Measurements from ENCODE around the gene IFI44.

Gene IFI44, protein sequence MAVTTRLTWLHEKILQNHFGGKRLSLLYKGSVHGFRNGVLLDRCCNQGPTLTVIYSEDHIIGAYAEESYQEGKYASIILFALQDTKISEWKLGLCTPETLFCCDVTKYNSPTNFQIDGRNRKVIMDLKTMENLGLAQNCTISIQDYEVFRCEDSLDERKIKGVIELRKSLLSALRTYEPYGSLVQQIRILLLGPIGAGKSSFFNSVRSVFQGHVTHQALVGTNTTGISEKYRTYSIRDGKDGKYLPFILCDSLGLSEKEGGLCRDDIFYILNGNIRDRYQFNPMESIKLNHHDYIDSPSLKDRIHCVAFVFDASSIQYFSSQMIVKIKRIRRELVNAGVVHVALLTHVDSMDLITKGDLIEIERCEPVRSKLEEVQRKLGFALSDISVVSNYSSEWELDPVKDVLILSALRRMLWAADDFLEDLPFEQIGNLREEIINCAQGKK

DNA sequence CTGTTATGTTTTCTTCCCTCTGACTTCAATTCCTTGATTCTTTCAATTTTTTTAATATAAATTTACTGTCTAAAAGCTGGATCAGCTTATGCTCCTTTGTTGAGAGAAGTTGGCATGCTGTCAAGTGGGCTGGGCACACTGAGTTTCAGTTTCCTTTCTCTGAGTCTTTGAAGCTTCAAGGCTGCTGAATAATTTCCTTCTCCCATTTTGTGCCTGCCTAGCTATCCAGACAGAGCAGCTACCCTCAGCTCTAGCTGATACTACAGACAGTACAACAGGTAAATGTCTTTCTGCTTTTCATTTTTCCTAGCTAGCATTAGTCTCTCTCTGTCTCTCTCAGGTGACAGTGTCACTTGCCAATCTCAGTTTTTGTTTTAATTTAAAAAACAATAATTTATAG lies at the start of gene IFI44:
Gene IFI44 (plus strand): TSS at position 204 of the 400 bp plus-strand sequence. CDS start 365 bp downstream, outside the sequence.
- Histone ChIP-seq H3K9me3 (ENCODE audit: low read length) (no peaks in the 10 kb centered on the region), H3K27ac (ENCODE audit: low read depth, low read length) (no peak within 1 kb of the TSS), H3K36me3 (ENCODE audit: insufficient read depth, low read length) (no peaks in the 10 kb centered on the region), H3K27me3 (ENCODE audit: control insufficient read depth in 1 of 2, insufficient read depth in 2 of 2, low read length in 2 of 2) (no peaks in the 10 kb centered on the region), H3K4me3 (ENCODE audit: low read depth in 1 of 2, low read length in 2 of 2) (peak within 1 kb of the TSS; percentile 17 to 55), H3K9ac (ENCODE audit: low read length) (no peak within 1 kb of the TSS), H3K4me1 (ENCODE audit: insufficient read depth, low read length) (peaks cover 4% of the 10 kb centered on the region)

DNA sequence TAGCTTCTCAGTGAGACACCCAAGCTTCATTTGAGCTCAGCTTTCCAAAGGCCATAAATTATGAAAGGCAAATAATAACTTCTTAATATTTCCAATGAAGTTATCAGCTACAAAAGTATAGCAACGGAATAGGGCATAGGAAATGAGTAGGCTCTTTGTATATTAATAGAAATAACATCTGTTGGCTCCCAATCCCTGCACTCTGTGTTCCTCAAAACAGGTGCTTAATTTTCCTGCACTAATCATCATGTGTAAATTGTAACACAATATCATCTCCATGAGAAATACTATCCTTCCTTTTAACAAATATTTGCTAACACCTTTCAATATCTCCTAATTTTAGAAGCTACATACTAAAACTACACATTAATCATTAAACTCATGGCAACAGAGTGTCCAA lies 48.6 kb upstream of the IFI44 start:
- no peak overlapping the region for H3K9ac ChIP-seq (ENCODE audit: low read length)
- H3K4me1 ChIP-seq (ENCODE audit: insufficient read depth, low read length) = no peaks in the 10 kb centered on the region
- H3K27ac ChIP-seq (ENCODE audit: low read depth, low read length) = no peak overlapping the region
- H3K9me3 ChIP-seq (ENCODE audit: low read length) = no peaks in the 10 kb centered on the region
- no peaks in the 10 kb centered on the region for H3K36me3 ChIP-seq (ENCODE audit: insufficient read depth, low read length)
- H3K27me3 ChIP-seq (ENCODE audit: control insufficient read depth in 1 of 2, insufficient read depth in 2 of 2, low read length in 2 of 2) = no peaks in the 10 kb centered on the region
- H3K4me3 ChIP-seq (ENCODE audit: low read depth in 1 of 2, low read length in 2 of 2) = no peak overlapping the region

DNA sequence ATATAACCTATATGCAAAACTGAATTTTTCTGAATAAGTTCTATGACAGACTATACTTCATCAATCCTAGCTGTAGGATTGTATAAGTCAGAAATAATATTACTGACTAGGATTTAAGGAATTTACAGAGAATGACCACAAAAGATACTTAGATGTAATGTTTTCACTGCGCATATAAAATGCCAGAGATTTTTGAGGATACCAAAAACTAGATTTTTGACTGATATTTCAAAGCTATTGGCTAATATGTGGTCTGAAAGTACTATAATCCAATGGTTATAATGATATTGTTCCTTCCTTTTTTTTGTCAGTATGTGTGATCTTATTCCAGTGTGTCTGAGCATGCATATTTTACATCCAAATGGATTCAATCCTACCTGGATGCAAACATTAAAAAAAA lies 46.4 kb upstream of the IFI44 start:
- Histone ChIP-seq H3K9me3 (ENCODE audit: low read length) (no peaks in the 10 kb centered on the region), H3K4me3 (ENCODE audit: low read depth in 1 of 2, low read length in 2 of 2) (no peak overlapping the region), H3K4me1 (ENCODE audit: insufficient read depth, low read length) (no peaks in the 10 kb centered on the region), H3K36me3 (ENCODE audit: insufficient read depth, low read length) (no peaks in the 10 kb centered on the region), H3K27me3 (ENCODE audit: control insufficient read depth in 1 of 2, insufficient read depth in 2 of 2, low read length in 2 of 2) (no peaks in the 10 kb centered on the region), H3K9ac (ENCODE audit: low read length) (no peak overlapping the region), H3K27ac (ENCODE audit: low read depth, low read length) (no peak overlapping the region)

DNA sequence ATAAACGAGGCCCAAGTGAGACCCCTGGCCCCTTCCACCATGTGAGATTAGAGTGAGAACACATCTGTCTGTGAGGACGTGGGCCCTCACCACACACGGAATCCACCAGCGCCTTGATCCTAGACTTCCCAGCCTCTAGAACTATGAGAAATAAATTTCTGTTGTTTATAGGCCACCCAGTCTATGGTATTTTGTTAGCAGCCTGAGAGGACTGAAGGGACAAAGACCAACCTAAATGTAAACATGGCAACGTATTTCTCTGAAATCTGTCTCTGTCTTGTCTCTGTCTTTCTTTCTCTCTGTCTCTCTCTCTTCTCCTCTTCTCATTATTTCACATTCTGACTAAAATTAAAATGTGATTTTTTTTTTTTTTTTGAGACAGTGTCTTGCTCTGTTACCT lies 45.0 kb upstream of the IFI44 start:
- no peak overlapping the region for H3K4me3 ChIP-seq (ENCODE audit: low read depth in 1 of 2, low read length in 2 of 2)
- H3K27me3 ChIP-seq (ENCODE audit: control insufficient read depth in 1 of 2, insufficient read depth in 2 of 2, low read length in 2 of 2) = no peaks in the 10 kb centered on the region
- H3K9me3 ChIP-seq (ENCODE audit: low read length) = no peaks in the 10 kb centered on the region
- no peaks in the 10 kb centered on the region for H3K4me1 ChIP-seq (ENCODE audit: insufficient read depth, low read length)
- no peaks in the 10 kb centered on the region for H3K36me3 ChIP-seq (ENCODE audit: insufficient read depth, low read length)
- H3K9ac ChIP-seq (ENCODE audit: low read length) = no peak overlapping the region
- no peak overlapping the region for H3K27ac ChIP-seq (ENCODE audit: low read depth, low read length)

DNA sequence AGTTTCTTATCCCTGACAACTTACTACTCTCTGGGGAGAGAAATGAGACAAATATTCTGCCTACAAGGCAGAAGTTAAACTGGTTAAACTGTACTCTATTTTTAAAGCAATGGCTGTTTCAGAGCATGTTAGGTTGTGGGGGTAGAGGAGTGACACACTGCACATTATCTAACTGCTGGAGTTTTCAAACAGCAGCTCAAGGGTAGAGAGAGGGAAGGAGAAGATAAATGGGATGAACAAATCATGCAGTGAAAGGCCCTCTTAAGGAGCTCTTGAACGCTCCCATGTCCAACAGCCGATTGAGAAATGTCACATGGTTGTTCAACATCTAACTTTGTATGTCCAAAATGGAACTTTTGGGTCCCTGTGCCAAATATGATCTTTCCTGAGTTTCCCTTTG lies 43.4 kb upstream of the IFI44 start:
- Histone ChIP-seq H3K9ac (ENCODE audit: low read length) (no peak overlapping the region), H3K4me3 (ENCODE audit: low read depth in 1 of 2, low read length in 2 of 2) (no peak overlapping the region), H3K27ac (ENCODE audit: low read depth, low read length) (no peak overlapping the region), H3K27me3 (ENCODE audit: control insufficient read depth in 1 of 2, insufficient read depth in 2 of 2, low read length in 2 of 2) (no peaks in the 10 kb centered on the region), H3K4me1 (ENCODE audit: insufficient read depth, low read length) (no peaks in the 10 kb centered on the region), H3K9me3 (ENCODE audit: low read length) (no peaks in the 10 kb centered on the region), H3K36me3 (ENCODE audit: insufficient read depth, low read length) (no peaks in the 10 kb centered on the region)

DNA sequence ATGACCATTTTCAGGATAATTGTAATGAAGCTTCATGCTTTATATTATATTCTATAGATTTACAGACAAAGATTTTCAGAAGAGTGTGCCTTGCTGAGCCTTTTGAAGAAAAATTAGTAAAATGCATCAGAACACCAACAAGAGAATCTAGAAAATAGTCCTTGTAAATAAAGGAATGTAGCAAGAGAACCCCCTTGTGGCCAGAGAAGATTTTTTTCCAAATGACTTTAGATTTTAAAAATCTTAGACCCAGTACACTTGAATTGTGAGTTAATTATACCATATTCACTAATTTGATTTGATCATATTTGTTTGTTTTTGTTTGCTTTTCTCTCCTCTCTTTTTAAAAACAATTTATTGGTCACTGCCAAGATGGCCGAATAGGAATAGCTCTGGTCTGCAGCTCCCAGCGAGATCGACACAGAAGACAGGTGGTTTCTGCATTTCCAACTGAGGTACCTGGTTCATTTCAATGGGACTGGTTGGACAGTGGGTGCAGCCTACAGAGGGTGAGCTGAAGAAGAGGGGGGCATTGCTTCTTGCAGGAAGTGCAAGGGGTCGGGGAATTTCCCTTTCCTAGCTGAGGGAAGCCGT lies 42.2 kb upstream of the IFI44 start:
- Histone ChIP-seq H3K27ac (ENCODE audit: low read depth, low read length) (no peak overlapping the region), H3K9me3 (ENCODE audit: low read length) (no peaks in the 10 kb centered on the region), H3K4me3 (ENCODE audit: low read depth in 1 of 2, low read length in 2 of 2) (no peak overlapping the region), H3K9ac (ENCODE audit: low read length) (no peak overlapping the region), H3K4me1 (ENCODE audit: insufficient read depth, low read length) (no peaks in the 10 kb centered on the region), H3K36me3 (ENCODE audit: insufficient read depth, low read length) (no peaks in the 10 kb centered on the region), H3K27me3 (ENCODE audit: control insufficient read depth in 1 of 2, insufficient read depth in 2 of 2, low read length in 2 of 2) (no peaks in the 10 kb centered on the region)

DNA sequence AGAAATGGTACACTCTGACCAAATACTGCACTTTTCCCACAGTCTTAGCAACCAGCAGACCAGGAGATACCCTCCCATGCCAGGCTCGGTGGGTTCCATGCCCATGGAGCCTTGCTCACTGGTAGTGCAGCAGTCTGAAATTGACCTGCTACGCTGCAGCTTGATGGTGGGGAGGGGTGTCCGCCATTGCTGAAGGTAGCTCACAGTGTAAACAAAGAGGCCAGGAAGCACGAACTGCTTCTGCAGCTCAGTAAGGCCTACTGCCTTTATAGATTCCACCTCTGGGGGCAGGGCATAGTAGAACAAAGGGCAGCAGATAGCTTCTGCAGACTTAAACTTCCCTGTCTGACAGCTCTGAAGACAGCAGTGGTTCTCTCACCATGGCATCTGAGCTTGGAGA lies 41.7 kb upstream of the IFI44 start:
- H3K36me3 ChIP-seq (ENCODE audit: insufficient read depth, low read length) = no peaks in the 10 kb centered on the region
- H3K27me3 ChIP-seq (ENCODE audit: control insufficient read depth in 1 of 2, insufficient read depth in 2 of 2, low read length in 2 of 2) = no peaks in the 10 kb centered on the region
- H3K27ac ChIP-seq (ENCODE audit: low read depth, low read length) = no peak overlapping the region
- no peak overlapping the region for H3K9ac ChIP-seq (ENCODE audit: low read length)
- no peak overlapping the region for H3K4me3 ChIP-seq (ENCODE audit: low read depth in 1 of 2, low read length in 2 of 2)
- H3K9me3 ChIP-seq (ENCODE audit: low read length) = no peaks in the 10 kb centered on the region
- no peaks in the 10 kb centered on the region for H3K4me1 ChIP-seq (ENCODE audit: insufficient read depth, low read length)

DNA sequence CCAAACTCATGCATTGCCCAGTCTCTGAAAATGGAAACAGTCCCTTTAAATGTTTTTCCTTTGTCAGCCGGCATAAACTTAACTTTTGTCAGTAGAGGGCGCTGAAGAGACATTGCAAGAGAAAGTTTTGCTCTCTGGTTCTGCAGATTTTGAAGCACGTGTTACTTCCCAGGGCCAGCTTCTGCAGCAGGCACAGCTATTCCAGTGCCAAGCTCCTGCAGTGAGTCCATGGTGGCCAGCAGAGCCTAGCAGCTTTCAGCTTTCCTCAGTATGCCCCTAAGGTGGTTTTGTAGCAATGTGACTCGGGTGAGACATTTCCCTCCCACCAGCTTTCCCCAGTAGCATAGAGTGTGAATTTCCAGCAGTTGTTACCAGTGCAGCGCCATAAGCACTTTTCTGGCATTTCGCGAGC lies 32.0 kb upstream of the IFI44 start:
- Histone ChIP-seq H3K4me1 (ENCODE audit: insufficient read depth, low read length) (peaks cover 7% of the 10 kb centered on the region), H3K27ac (ENCODE audit: low read depth, low read length) (no peak overlapping the region), H3K36me3 (ENCODE audit: insufficient read depth, low read length) (no peaks in the 10 kb centered on the region), H3K4me3 (ENCODE audit: low read depth in 1 of 2, low read length in 2 of 2) (no peak overlapping the region), H3K9ac (ENCODE audit: low read length) (no peak overlapping the region), H3K9me3 (ENCODE audit: low read length) (no peaks in the 10 kb centered on the region), H3K27me3 (ENCODE audit: control insufficient read depth in 1 of 2, insufficient read depth in 2 of 2, low read length in 2 of 2) (no peaks in the 10 kb centered on the region)

DNA sequence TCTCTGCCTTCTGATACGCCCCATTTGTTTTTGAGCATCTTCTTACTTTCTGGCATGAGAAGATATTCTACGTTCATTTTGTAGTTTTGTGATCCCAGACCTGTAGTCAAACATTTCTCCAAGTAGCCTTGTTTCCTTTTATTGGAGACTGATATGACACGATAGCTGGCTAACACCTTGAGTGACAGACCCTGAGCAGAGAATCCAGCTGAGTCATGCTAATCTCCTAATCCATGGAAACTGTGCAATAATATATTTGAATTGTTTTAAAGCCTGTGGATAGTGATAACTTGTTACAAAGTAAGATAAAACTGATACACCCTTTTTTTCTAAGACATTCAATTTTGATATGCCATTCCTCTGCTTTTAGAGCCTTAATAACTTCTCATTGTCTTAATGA lies 30.6 kb upstream of the IFI44 start:
- H3K9me3 ChIP-seq (ENCODE audit: low read length) = no peaks in the 10 kb centered on the region
- H3K4me1 ChIP-seq (ENCODE audit: insufficient read depth, low read length) = peaks cover 7% of the 10 kb centered on the region
- H3K27ac ChIP-seq (ENCODE audit: low read depth, low read length) = no peak overlapping the region
- H3K27me3 ChIP-seq (ENCODE audit: control insufficient read depth in 1 of 2, insufficient read depth in 2 of 2, low read length in 2 of 2) = no peaks in the 10 kb centered on the region
- no peak overlapping the region for H3K9ac ChIP-seq (ENCODE audit: low read length)
- no peak overlapping the region for H3K4me3 ChIP-seq (ENCODE audit: low read depth in 1 of 2, low read length in 2 of 2)
- no peaks in the 10 kb centered on the region for H3K36me3 ChIP-seq (ENCODE audit: insufficient read depth, low read length)

DNA sequence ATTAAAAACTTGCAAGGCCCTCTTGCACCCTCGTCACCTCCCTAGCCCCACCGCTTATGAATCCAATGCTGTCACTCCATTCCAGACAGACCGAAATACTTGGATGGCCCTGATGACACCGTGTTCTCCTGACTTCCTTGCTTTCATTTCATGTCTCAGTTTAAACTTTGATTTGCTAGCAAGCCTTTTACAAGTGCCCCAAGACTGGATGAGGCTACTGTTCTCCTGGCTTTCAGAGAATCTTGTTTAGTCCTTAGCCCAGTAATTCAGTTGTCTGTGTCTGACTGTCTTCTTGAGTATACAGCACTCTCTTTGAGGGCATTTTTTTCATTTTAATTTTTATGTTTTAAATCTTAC lies 30.2 kb upstream of the IFI44 start:
- Histone ChIP-seq H3K27ac (ENCODE audit: low read depth, low read length) (peak overlapping the region; percentile 43), H3K9me3 (ENCODE audit: low read length) (no peaks in the 10 kb centered on the region), H3K36me3 (ENCODE audit: insufficient read depth, low read length) (no peaks in the 10 kb centered on the region), H3K9ac (ENCODE audit: low read length) (no peak overlapping the region), H3K4me3 (ENCODE audit: low read depth in 1 of 2, low read length in 2 of 2) (peak overlapping the region in 1 of 2 donors; percentile 41), H3K4me1 (ENCODE audit: insufficient read depth, low read length) (peaks cover 7% of the 10 kb centered on the region), H3K27me3 (ENCODE audit: control insufficient read depth in 1 of 2, insufficient read depth in 2 of 2, low read length in 2 of 2) (no peaks in the 10 kb centered on the region)

DNA sequence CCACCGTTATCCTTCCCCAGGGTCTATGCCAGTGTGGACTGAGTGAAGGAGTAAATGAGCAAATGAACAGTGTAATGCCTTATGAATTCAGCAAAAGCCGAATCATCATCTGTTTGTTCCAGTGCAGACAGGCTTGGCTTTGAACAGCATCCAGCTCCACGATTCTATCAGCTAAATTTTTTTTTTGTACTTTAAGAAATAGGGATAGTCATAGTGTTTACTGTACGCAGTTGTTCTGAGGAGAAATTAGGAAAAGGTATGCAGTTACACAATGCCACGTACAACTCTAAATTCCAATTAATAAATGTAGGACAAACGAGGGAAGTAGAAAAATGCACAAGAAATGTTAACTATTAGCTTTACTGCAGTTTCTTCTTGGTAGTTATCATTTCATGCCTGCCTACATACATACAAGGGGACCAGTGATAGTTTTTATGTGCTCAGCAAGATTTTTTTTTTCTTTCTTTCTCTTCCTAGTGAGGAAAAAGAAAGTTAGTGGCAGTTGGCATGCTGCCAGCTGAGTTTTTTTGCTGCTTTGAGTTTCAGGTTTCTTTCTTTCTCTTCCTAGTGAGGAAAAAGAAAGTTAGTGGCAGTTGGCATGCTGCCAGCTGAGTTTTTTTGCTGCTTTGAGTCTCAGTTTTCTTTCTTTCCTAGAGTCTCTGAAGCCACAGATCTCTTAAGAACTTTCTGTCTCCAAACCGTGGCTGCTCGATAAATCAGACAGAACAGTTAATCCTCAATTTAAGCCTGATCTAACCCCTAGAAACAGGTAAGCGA lies 29.6 kb upstream of the IFI44 start, which contains the start of gene IFI44L:
Gene IFI44L (plus strand): TSS at position 646 of the 777 bp plus-strand sequence. CDS start 7,468 bp downstream, outside the sequence.
- Histone ChIP-seq H3K9ac (ENCODE audit: low read length) (no peak within 1 kb of the TSS), H3K27ac (ENCODE audit: low read depth, low read length) (peak within 1 kb of the TSS; percentile 43)

More for the DNA sequence above, 29.6 kb upstream of the IFI44 start, which contains the start of gene IFI44L:
- no peaks in the 10 kb centered on the region for H3K9me3 ChIP-seq (ENCODE audit: low read length)
- H3K27me3 ChIP-seq (ENCODE audit: control insufficient read depth in 1 of 2, insufficient read depth in 2 of 2, low read length in 2 of 2) = no peaks in the 10 kb centered on the region
- H3K4me1 ChIP-seq (ENCODE audit: insufficient read depth, low read length) = peaks cover 7% of the 10 kb centered on the region
- H3K36me3 ChIP-seq (ENCODE audit: insufficient read depth, low read length) = no peaks in the 10 kb centered on the region
- H3K4me3 ChIP-seq (ENCODE audit: low read depth in 1 of 2, low read length in 2 of 2) = peak within 1 kb of the TSS in 1 of 2 donors; percentile 41
